K562 (cell line): ENCODE data around the gene SEC11A. TPM values are rescaled to one million over a fixed set of nuclear protein-coding genes. Genes with fewer than 3 reads are reported as not detected.

Experiments used
- ATAC-seq: fragments of 200-7000 bp; cut with Tn5 transposase; 3 replicates; pipeline ENCODE4 v1.9.1; 2020; ENCODE audit warnings: moderate library complexity
- BruUV-seq: library from RNA; stranded (reverse); fragments of 400-500 nt; replicated peaks from 2 replicates; lab custom pipeline; 2021; lab: Mats Ljungman, UMichigan
- CTCF ChIA-PET: fragments of 300-600 bp; formaldehyde crosslinking; extraction: SDS; loops from one replicate; lab custom pipeline; 2021; ENCODE audit warnings: low intra/inter-chr PET ratio; lab: Yijun Ruan, JAX
- POLR2A ChIA-PET: fragments of 300-600, 350-650 bp; sonication (Branson Sonifier 250); formaldehyde crosslinking; extraction: SDS; loops from one replicate; lab custom pipeline; 2021; ENCODE audit warnings: antibody characterized with exemption, inconsistent platforms; lab: Yijun Ruan, JAX
- DNase-seq, 4 experiments: peaks; one replicate each; pipeline versions ENCODE4 v3.0.0 to v3.0.0-alpha.2; 2011 to 2018; ENCODE audit warnings: low spot score in 3 of 4, mixed read lengths in 3 of 4; ENCODE audit errors: extremely low read depth in 1 of 4
- FAIRE-seq: peaks from 2 replicates; lab custom pipeline; 2011; peaks lifted over from hg19 to GRCh38; lab: Jason Lieb, UNC
- H2AFZ ChIP-seq: 2 replicates; pipeline ENCODE4 v1.6.0; 2011; ENCODE audit warnings: low read depth, low read length, control low read depth, inconsistent platforms
- H3K27ac ChIP-seq: fragments of 200-600 bp; 3 replicates; pipeline ENCODE4 v1.8.0; 2011; ENCODE audit warnings: low read depth, mild to moderate bottlenecking, control low read depth, inconsistent platforms, low read length, moderate library complexity, mixed read lengths; ENCODE audit errors: extremely low read depth
- H3K27me3 ChIP-seq, 2 experiments: fragments of 300-600 bp in 1 of 2; 2 replicates in 1 of 2; 3 replicates in 1 of 2; pipeline versions ENCODE4 v1.6.0 to v1.8.0; 2011; ENCODE audit warnings: inconsistent platforms in 2 of 2, low read length in 2 of 2, mild to moderate bottlenecking in 1 of 2, mixed read lengths in 1 of 2, moderate library complexity in 1 of 2; ENCODE audit not compliant: control insufficient read depth in 2 of 2, insufficient read depth in 2 of 2
- H3K36me3 ChIP-seq: fragments of 300-600 bp; 3 replicates; pipeline ENCODE4 v1.8.0; 2011; ENCODE audit warnings: mild to moderate bottlenecking, low read length, inconsistent platforms; ENCODE audit not compliant: control insufficient read depth, insufficient read depth
- H3K4me1 ChIP-seq, 2 experiments: fragments of 200-600 bp in 1 of 2; replicated peaks in 1 of 2; 2 replicates in 1 of 2; 3 replicates in 1 of 2; pipeline versions ENCODE4 v1.5.1 to v1.8.0; 2011; ENCODE audit warnings: inconsistent platforms in 2 of 2, low read length in 2 of 2, mild to moderate bottlenecking in 1 of 2, mixed read lengths in 1 of 2, moderate library complexity in 1 of 2; ENCODE audit not compliant: control insufficient read depth in 2 of 2, insufficient read depth in 2 of 2
- H3K4me2 ChIP-seq: 2 replicates; pipeline ENCODE4 v1.6.1; 2011; ENCODE audit warnings: low read length, control low read depth, inconsistent platforms, mixed read lengths; ENCODE audit not compliant: insufficient read depth
- H3K4me3 ChIP-seq: fragments of 200-600 bp; sonication (generic), shearing (Covaris generic); 2 replicates; pipeline ENCODE4 v1.5.1; 2016; ENCODE audit warnings: control low read depth, inconsistent platforms
- H3K79me2 ChIP-seq: fragments of 200-600 bp; 3 replicates; pipeline ENCODE4 v1.8.0; 2011; ENCODE audit warnings: low read length, inconsistent platforms; ENCODE audit not compliant: control insufficient read depth, insufficient read depth
- H3K9ac ChIP-seq, 2 experiments: 2 replicates each; pipeline versions ENCODE4 v1.6.0 to v1.6.1; 2011; ENCODE audit warnings: low read depth in 2 of 2, low read length in 2 of 2, control low read depth in 1 of 2, inconsistent platforms in 1 of 2, mild to moderate bottlenecking in 1 of 2, mixed read lengths in 1 of 2; ENCODE audit not compliant: insufficient read depth in 1 of 2
- H3K9me1 ChIP-seq: one replicate; pipeline ENCODE4 v1.6.0; 2011; ENCODE audit warnings: inconsistent platforms, mild to moderate bottlenecking, low read length, moderate library complexity; ENCODE audit not compliant: control insufficient read depth, insufficient read depth
- H3K9me3 ChIP-seq: replicated peaks from 2 replicates; pipeline ENCODE4 v1.5.1; 2011; ENCODE audit warnings: low read depth, low read length, inconsistent platforms; ENCODE audit not compliant: control insufficient read depth, insufficient read depth
- H4K20me1 ChIP-seq: replicated peaks from 2 replicates; pipeline ENCODE4 v1.6.1; 2011; ENCODE audit warnings: low read length, inconsistent platforms, mixed read lengths; ENCODE audit not compliant: control insufficient read depth, insufficient read depth
- DMBX1 ChIP-seq: fragments of 250-450 bp; sonication (Bioruptor Pico); IDR thresholded peaks from 2 replicates; pipeline ENCODE4 v1.8.0; 2022; ENCODE audit warnings: inconsistent platforms, mild to moderate bottlenecking, moderate library complexity, borderline replicate concordance
- NR2C1 ChIP-seq, 2 experiments: fragments of 450-650 bp; IDR thresholded peaks; 2 replicates each; pipeline ENCODE4 v1.6.1; 2017; ENCODE audit warnings: mild to moderate bottlenecking in 2 of 2, antibody characterized with exemption in 1 of 2, inconsistent platforms in 1 of 2, missing compliant biosample characterization in 1 of 2, missing genetic modification characterization in 1 of 2
- PTRF ChIP-seq: fragments of 450-650 bp; IDR thresholded peaks from 2 replicates; pipeline ENCODE4 v1.6.1; 2016; ENCODE audit warnings: mild to moderate bottlenecking, missing genetic modification characterization, missing compliant biosample characterization
- ZNF785 ChIP-seq: fragments of 250-450 bp; sonication (Bioruptor Pico); IDR thresholded peaks from 2 replicates; pipeline ENCODE4 v1.4.0; 2020; ENCODE audit warnings: mild to moderate bottlenecking
- WGBS: fragments of 100-300 bp; shearing (Covaris generic); methylation state at CpG from one replicate; pipeline ENCODE4 v1.1.6; 2016; ENCODE audit warnings: low coverage, mixed read lengths; ENCODE audit not compliant: insufficient coverage; ENCODE audit errors: missing lambda C conversion rate; 5-methylcytosine and 5-hydroxymethylcytosine counted together
- in situ Hi-C: fragments of 300-500 bp; cut with MboI; formaldehyde crosslinking; loops from 4 replicates; pipeline ENCODE4 v1.15.0; 2018; ENCODE audit warnings: inconsistent platforms, mixed read lengths
- intact Hi-C: fragments of 100-400 bp; cut with micrococcal nuclease; formaldehyde crosslinking; loops from 2 replicates; pipeline ENCODE4 v1.14.2; 2022
- polyA plus RNA-seq, 8 experiments: library from polyadenylated mRNA; depleted of rRNA in 4 of 8; stranded (reverse) in 5 of 8; unstranded in 3 of 8; fragments of >200 nt; fragmentation: Nextera tagmentation in 2 of 8; fragmentation: Illumina TruSeq in 1 of 8; extraction: Ambion mirVana in 2 of 8; extraction: Trizol in 1 of 8; gene quantifications; 2 replicates each; pipeline versions ENCODE4 v1.2.1 to v1.2.3, GENCODE V29; 2011 to 2014; ENCODE audit warnings: inconsistent platforms in 1 of 8, missing spikeins in 1 of 8
- total RNA-seq, 7 experiments: library from RNA; depleted of rRNA in 6 of 7; stranded (reverse); fragments of >200 nt in 6 of 7; fragmentation: Illumina TruSeq in 2 of 7; extraction: Trizol in 2 of 7; gene quantifications; 2 replicates each; pipeline versions ENCODE4 v1.2.1 to v1.2.3, GENCODE V29; 2011 to 2021; ENCODE audit warnings: low replicate concordance in 1 of 7
- TF ChIP-seq, protein P1 (sequence below): fragments of 450-650 bp; IDR thresholded peaks from 2 replicates; pipeline ENCODE4 v1.6.1; 2017; ENCODE audit warnings: antibody characterized with exemption, mild to moderate bottlenecking
- TF ChIP-seq, protein P2 (sequence below), 3 experiments: fragments of 200-800 bp in 1 of 3; fragments of 250-450 bp in 1 of 3; fragments of 450-650 bp in 1 of 3; sonication (Bioruptor Pico) in 1 of 3; sonication (Bioruptor generic) in 1 of 3; formaldehyde crosslinking in 1 of 3; IDR thresholded peaks; 2 replicates each; pipeline versions ENCODE4 v1.6.1 to v1.8.0; 2016 to 2022; ENCODE audit warnings: mild to moderate bottlenecking in 2 of 3, missing genetic modification characterization in 2 of 3, missing compliant biosample characterization in 1 of 3, moderate library complexity in 1 of 3
- TF ChIP-seq, protein P3 (sequence below): fragments of 200-800 bp; sonication (Bioruptor generic); IDR thresholded peaks from 2 replicates; pipeline ENCODE4 v1.6.1; 2017; ENCODE audit warnings: missing genetic modification characterization, missing compliant biosample characterization
- TF ChIP-seq, protein P4 (sequence below): sonication (generic); formaldehyde crosslinking; IDR thresholded peaks from 2 replicates; pipeline ENCODE4 v1.8.0; 2022; ENCODE audit warnings: missing genetic modification reagents, mild to moderate bottlenecking, borderline replicate concordance

SEC11A gene
- total and polyA plus RNA-seq, 9 of the 15 experiments (the other 6 are each of a cell fraction or from before 2014, with no cell fraction given): 175 to 310 (median 229) TPM

DNA sequence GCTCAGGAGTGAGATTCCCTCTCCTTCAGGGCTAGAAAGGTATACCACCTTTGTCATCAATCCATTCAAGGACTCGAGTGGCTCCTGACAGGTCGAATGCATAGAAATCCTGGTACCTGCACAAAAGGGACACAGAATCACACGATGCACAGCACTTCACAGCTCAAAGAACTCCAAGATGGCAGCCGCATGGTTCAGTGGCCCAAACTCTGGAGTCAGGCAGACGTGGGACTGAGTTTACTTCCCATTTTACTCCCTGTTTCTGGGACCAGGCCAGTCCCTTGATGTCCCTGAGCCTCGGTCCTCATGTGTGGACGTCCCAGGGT, 62.4 kb downstream of the SEC11A start:
- Histone ChIP-seq H3K4me1 (peaks cover 9 to 24% of the 10 kb centered on the region in 2 experiments; a peak in 4 of 5 replicates), H3K79me2 (peaks cover 17% of the 10 kb centered on the region), H3K9me1 (peaks cover 7% of the 10 kb centered on the region), H3K27ac (peak overlapping the region; percentile 72), H3K36me3 (peaks cover 34% of the 10 kb centered on the region; the same call in 2 of the 3 replicates), H3K27me3 (no peaks in the 10 kb centered on the region), H3K4me3 (peak overlapping the region; percentile 78), H3K9me3 (no peaks in the 10 kb centered on the region), H2AFZ (peak overlapping the region; percentile 95), H4K20me1 (no peaks in the 10 kb centered on the region; the same call in 1 of the 2 replicates), H3K4me2 (peak overlapping the region; percentile 86), H3K9ac (peak overlapping the region; percentile 85 to 97)
- no TSS peak for BruUV-seq
- WGBS: 6% methylated on average over 7 of the region's 7 CpGs
- no peak for FAIRE-seq
- intact Hi-C loops: no loop called here
- ATAC-seq: no peak; the same call in 2 of the 3 replicates
- no peak for DNase-seq
- in situ Hi-C loops: no loop called here
- ChIA-PET POLR2A (interaction anchor here (0.7 to 1.6 kb wide), 5 partner anchors 10 to 175 kb away, joined by 3 to 4 read pairs (median 3); no protein-coding TSS in a partner anchor), CTCF (no interaction called here)
- TF ChIP-seq NR2C1 (IDR thresholded peaks at IDR 0.05) (no peak), NR2C1 (tag; IDR thresholded peaks at IDR 0.05) (peak; percentile 35; the same call in 1 of the 2 replicates), PTRF (tag) (peak; percentile 48; the same call in 1 of the 2 replicates), ZNF785 (CRISPR knock-in tag) (no peak), DMBX1 (CRISPR knock-in tag) (0 out of 2 replicates have a peak, but pooled peaks have one; percentile 34)
- TF ChIP-seq, protein P1, sequence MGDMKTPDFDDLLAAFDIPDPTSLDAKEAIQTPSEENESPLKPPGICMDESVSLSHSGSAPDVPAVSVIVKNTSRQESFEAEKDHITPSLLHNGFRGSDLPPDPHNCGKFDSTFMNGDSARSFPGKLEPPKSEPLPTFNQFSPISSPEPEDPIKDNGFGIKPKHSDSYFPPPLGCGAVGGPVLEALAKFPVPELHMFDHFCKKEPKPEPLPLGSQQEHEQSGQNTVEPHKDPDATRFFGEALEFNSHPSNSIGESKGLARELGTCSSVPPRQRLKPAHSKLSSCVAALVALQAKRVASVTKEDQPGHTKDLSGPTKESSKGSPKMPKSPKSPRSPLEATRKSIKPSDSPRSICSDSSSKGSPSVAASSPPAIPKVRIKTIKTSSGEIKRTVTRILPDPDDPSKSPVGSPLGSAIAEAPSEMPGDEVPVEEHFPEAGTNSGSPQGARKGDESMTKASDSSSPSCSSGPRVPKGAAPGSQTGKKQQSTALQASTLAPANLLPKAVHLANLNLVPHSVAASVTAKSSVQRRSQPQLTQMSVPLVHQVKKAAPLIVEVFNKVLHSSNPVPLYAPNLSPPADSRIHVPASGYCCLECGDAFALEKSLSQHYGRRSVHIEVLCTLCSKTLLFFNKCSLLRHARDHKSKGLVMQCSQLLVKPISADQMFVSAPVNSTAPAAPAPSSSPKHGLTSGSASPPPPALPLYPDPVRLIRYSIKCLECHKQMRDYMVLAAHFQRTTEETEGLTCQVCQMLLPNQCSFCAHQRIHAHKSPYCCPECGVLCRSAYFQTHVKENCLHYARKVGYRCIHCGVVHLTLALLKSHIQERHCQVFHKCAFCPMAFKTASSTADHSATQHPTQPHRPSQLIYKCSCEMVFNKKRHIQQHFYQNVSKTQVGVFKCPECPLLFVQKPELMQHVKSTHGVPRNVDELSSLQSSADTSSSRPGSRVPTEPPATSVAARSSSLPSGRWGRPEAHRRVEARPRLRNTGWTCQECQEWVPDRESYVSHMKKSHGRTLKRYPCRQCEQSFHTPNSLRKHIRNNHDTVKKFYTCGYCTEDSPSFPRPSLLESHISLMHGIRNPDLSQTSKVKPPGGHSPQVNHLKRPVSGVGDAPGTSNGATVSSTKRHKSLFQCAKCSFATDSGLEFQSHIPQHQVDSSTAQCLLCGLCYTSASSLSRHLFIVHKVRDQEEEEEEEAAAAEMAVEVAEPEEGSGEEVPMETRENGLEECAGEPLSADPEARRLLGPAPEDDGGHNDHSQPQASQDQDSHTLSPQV: peak; percentile 60
- TF ChIP-seq, protein P2, sequence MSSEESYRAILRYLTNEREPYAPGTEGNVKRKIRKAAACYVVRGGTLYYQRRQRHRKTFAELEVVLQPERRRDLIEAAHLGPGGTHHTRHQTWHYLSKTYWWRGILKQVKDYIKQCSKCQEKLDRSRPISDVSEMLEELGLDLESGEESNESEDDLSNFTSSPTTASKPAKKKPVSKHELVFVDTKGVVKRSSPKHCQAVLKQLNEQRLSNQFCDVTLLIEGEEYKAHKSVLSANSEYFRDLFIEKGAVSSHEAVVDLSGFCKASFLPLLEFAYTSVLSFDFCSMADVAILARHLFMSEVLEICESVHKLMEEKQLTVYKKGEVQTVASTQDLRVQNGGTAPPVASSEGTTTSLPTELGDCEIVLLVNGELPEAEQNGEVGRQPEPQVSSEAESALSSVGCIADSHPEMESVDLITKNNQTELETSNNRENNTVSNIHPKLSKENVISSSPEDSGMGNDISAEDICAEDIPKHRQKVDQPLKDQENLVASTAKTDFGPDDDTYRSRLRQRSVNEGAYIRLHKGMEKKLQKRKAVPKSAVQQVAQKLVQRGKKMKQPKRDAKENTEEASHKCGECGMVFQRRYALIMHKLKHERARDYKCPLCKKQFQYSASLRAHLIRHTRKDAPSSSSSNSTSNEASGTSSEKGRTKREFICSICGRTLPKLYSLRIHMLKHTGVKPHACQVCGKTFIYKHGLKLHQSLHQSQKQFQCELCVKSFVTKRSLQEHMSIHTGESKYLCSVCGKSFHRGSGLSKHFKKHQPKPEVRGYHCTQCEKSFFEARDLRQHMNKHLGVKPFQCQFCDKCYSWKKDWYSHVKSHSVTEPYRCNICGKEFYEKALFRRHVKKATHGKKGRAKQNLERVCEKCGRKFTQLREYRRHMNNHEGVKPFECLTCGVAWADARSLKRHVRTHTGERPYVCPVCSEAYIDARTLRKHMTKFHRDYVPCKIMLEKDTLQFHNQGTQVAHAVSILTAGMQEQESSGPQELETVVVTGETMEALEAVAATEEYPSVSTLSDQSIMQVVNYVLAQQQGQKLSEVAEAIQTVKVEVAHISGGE (CRISPR knock-in tag; IDR thresholded peaks at IDR 0.05): peak in 1 of 3 experiments; percentile 21; a peak in 1 of 6 replicates
- TF ChIP-seq, protein P3, sequence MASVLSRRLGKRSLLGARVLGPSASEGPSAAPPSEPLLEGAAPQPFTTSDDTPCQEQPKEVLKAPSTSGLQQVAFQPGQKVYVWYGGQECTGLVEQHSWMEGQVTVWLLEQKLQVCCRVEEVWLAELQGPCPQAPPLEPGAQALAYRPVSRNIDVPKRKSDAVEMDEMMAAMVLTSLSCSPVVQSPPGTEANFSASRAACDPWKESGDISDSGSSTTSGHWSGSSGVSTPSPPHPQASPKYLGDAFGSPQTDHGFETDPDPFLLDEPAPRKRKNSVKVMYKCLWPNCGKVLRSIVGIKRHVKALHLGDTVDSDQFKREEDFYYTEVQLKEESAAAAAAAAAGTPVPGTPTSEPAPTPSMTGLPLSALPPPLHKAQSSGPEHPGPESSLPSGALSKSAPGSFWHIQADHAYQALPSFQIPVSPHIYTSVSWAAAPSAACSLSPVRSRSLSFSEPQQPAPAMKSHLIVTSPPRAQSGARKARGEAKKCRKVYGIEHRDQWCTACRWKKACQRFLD (CRISPR knock-in tag): 0 out of 2 replicates have a peak, but pooled peaks have one; percentile 27
- TF ChIP-seq, protein P4, sequence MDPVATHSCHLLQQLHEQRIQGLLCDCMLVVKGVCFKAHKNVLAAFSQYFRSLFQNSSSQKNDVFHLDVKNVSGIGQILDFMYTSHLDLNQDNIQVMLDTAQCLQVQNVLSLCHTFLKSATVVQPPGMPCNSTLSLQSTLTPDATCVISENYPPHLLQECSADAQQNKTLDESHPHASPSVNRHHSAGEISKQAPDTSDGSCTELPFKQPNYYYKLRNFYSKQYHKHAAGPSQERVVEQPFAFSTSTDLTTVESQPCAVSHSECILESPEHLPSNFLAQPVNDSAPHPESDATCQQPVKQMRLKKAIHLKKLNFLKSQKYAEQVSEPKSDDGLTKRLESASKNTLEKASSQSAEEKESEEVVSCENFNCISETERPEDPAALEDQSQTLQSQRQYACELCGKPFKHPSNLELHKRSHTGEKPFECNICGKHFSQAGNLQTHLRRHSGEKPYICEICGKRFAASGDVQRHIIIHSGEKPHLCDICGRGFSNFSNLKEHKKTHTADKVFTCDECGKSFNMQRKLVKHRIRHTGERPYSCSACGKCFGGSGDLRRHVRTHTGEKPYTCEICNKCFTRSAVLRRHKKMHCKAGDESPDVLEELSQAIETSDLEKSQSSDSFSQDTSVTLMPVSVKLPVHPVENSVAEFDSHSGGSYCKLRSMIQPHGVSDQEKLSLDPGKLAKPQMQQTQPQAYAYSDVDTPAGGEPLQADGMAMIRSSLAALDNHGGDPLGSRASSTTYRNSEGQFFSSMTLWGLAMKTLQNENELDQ (CRISPR knock-in tag): no peak
